HG03066 (cell line): Measurements from ENCODE around the gene EPHB6.

ENCODE experiments used
- ATAC-seq: cut with Tn5 transposase; IDR thresholded peaks from one replicate; pipeline ENCODE4 v1.9.1; 2021; ENCODE audit warnings: low read depth; ENCODE audit not compliant: unreplicated experiment

The EPHB6 gene

DNA sequence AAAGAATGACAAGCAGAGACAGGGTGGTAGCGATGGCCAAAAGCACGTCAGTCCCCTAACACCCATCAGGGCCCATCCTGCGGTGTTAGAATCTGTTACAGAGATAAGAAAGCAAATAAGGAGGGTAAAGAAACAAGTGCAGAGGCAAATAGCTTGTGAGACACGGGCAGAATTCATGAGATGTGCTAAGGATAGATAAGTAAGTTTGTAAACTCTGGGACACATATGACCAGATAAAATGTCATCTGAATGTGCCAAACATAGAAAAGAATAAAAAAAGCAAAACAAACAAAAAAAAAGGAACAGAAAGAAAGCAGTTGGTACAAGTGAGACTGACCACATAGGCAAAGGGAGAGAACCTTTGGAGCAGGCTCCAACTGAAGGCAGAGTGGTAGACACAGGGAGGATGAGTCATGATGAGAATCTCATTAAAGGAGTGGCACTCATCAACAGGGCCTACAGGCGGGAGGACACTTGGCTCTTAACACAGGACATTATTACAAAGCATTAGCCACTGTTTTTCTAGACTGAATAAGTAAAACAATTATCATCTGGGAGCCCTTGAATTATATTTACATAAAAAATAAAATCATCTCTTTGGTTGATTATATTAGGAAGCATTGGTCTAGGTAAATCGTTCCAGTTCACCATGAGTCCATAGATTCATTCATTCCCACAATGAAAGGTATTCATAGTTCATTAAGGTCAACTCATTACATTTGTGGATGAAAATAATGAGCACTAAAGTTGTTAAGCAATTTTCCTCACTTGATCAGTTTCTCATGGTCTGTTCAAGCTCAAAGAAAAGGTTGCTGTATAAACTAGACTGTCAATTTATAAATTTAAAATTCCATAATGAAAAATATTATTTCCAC is 21.5 kb upstream of the EPHB6 start:
- ATAC-seq = peak; percentile 79

GRCh38 chr7:142835487-142835886 is 19.4 kb upstream of the EPHB6 start:
- ATAC-seq = no peak

GRCh38 chr7:142836426-142836825 is 18.4 kb upstream of the EPHB6 start:
- no peak for ATAC-seq

GRCh38 chr7:142838461-142839213 is 16.2 kb upstream of the EPHB6 start:
- ATAC-seq = no peak

- no peak for ATAC-seq
Observed at GRCh38 chr7:142842251-142842766, 12.6 kb upstream of the EPHB6 start.

DNA sequence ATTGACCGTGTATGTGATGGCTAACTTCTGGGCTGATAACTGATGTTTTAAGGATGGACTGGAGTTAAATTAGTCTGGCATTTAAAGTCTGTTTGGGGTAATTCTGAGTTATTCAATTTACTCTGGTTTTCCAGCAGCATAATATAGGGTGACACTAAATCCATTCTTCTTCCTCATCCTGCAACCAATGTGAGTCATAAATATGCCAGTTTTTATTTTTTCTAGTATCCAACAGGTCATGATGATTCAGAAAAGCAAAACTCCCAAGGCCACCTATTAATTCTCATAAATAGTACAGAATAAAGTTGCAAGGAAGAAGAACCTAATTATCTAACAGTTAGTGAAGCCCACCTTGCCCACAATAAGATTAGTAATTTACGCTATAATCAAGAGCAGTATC is 7.5 kb upstream of the EPHB6 start:
- ATAC-seq = no peak

- ATAC-seq = no peak
Observed at GRCh38 chr7:142851269-142851668, 3.6 kb upstream of the EPHB6 start.

DNA sequence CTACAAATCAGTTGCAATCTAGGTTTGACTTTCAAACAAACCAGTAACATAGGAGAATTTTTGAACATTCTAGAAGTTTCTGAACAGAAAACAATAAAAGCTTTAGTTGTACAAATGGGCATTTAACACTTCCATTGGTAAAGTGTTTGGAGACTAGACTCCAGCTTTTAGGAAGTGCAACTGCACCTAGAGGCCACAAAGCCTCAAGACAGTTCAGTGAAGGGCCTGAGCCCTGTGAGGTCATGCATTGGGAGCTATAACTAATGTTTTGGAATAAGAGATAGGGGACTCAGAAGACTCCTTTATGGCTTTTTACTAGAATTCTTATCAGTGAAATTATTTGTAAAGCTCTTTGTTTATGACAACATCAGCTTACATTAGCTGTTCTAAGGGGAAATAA is 3.0 kb upstream of the EPHB6 start:
- no peak for ATAC-seq

GRCh38 chr7:142853739-142854371 is 1.0 kb upstream of the EPHB6 start:
- peak; percentile 77 for ATAC-seq

GRCh38 chr7:142855114-142855743 is 353 bp downstream of the EPHB6 start:
- ATAC-seq = no peak

DNA sequence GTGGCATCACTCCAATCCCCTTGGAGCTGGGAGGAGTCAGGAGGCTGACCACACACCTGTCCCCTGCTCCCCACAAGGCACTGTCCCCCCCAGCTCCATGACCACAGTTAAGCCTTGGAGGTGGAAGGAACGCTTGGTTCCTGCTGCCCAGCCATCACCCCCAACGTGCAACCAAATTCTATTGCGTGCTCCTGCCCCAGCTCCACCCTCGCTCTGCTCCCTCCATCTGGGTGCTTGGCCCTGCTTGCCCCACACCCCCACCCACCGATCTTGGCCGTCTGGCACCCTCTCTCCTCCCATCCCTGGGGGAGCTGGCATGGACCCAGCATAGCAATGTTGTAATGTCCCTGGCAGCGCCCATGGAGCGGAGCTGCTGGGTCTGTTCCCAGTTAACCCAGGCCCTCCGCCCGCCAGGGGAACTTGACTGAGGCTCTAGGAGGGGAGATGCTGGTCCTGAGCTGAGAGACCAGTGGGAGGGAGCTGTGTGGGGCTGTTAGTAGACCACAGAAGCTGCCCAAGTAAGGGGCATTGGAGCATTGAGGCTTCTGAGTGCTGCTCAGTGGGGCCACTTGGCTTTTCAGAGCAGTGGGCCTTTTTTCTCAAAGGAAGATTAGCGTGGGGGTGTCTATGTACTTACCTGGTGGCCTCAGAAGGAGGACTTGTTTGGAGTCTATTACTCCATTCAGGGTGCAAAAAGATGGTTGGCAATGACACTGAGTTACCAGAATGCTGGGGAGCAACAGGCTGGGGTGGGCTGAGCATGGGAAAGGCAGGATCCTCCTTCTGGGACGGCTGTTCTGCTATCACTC is 1.1 kb downstream of the EPHB6 start:
- ATAC-seq = no peak

GRCh38 chr7:142856565-142857245 is 1.8 kb downstream of the EPHB6 start:
- no peak for ATAC-seq

- no peak for ATAC-seq
Observed at GRCh38 chr7:142857625-142858024, 2.7 kb downstream of the EPHB6 start.

- no peak for ATAC-seq
Observed at GRCh38 chr7:142859411-142859810, 4.5 kb downstream of the EPHB6 start.

GRCh38 chr7:142859829-142860228 is 5.0 kb downstream of the EPHB6 start:
- ATAC-seq = no peak

- ATAC-seq = no peak
Observed at GRCh38 chr7:142860968-142861367, 6.1 kb downstream of the EPHB6 start.

DNA sequence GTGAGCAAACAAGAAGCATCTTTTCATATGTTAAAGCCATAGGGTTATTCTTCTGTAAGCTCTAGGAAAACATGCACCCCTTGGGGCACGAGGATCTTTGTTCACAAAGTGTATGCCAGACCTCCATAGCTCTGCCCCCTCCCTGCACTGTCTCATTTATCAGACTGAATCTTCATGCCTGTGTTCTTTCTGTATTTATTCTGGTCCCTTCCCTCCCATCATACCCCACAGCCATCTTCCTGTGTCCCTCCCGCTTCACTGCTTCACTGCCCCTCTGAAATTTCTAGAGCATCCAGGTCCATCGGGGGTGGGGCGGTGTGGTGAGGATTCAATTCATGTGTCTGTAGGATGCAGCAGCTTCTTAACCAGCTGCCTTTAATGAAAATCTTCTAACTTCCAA is 7.5 kb downstream of the EPHB6 start:
- ATAC-seq = no peak

GRCh38 chr7:142862786-142863400 is 8.0 kb downstream of the EPHB6 start:
- ATAC-seq = no peak
